ENCODE results near the gene NFE2.
"Not testable (repeated sequence)": the region's sequence is repeated elsewhere in the genome, so short reads cannot be mapped to it uniquely, and the experiment has no call there.

Gene NFE2

DNA sequence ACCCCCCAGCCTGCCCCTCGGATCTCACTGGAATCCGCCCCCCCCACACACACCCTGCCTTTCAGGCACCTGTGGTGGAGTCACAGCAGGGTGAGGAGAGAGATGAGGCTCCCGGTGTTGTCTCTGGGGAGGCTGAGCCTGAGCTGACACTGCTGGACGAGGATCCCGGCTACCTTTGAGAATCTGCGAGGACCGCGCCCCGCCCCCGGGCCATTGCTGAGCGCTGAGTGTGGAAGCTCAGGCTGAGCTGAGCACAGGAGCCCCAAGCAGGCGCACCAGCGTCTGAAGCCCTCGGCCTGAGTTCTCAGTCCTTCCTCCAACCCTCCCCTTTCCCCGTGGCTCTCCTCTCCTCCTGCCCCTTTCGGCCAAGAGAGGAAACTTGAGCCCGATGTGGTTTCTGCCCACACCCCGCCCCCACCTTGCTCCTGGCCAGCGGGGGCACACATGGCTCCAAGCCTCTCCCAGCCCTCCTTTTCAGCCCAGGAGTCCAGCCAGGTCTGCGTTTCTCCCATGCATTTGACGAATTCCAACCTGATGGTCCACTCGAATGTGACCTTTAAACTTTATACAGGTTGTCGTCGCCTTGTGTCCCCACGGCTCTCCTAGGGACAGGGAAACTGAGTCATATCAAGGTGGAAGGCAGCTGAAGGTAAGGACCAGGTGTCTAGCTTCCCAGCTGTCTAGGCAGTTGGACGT, at the start of gene NFE2:
Gene NFE2 (minus strand): TSS at position 284 of the 696 bp plus-strand sequence. CDS start 5,767 bp downstream, outside the sequence.
- DNase-seq (ENCODE audit: low read depth in 2 of 3, low spot score in 2 of 3): no peak

DNA sequence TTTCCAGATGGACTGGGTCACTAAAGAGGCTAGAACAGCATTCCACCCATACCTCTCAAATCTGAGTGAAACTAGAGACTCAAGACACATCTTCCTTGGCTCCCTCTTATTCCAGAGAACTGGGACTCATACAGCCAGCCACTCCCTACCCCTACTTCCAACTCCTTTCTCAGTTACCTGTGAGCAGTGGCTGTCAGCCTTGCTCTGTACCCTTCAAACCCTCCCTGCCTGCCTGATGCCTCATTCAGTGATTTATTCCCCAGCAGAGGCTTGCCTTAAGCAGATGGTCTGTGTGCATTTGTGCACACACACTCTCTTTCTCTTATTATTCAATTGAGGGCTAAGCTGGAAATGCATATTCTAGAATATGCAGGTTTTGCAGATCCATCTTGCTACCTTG, 48.9 kb upstream of the NFE2 start:
- no peak for DNase-seq (ENCODE audit: low read depth in 2 of 3, low spot score in 2 of 3)

DNA sequence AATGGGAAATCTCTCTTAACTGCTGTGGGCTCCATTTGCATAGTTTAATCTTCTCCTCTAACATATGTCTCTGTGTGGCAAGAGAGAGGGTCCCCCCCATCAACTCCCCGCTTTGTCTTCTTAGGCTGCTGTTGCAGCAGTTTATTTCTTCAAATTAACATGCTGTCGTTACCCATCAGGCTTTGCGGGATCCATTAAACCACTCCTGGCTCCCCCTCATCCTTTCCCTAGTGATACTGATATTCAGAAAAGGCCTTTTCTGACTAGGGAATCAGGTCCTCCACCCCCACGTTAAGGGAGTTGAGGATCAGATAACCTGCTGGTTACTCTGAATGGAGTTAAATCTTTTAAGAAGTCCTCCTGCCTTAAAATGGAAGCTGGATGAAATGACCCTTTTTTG, 48.2 kb upstream of the NFE2 start:
- DNase-seq (ENCODE audit: low read depth in 2 of 3, low spot score in 2 of 3): no peak

DNA sequence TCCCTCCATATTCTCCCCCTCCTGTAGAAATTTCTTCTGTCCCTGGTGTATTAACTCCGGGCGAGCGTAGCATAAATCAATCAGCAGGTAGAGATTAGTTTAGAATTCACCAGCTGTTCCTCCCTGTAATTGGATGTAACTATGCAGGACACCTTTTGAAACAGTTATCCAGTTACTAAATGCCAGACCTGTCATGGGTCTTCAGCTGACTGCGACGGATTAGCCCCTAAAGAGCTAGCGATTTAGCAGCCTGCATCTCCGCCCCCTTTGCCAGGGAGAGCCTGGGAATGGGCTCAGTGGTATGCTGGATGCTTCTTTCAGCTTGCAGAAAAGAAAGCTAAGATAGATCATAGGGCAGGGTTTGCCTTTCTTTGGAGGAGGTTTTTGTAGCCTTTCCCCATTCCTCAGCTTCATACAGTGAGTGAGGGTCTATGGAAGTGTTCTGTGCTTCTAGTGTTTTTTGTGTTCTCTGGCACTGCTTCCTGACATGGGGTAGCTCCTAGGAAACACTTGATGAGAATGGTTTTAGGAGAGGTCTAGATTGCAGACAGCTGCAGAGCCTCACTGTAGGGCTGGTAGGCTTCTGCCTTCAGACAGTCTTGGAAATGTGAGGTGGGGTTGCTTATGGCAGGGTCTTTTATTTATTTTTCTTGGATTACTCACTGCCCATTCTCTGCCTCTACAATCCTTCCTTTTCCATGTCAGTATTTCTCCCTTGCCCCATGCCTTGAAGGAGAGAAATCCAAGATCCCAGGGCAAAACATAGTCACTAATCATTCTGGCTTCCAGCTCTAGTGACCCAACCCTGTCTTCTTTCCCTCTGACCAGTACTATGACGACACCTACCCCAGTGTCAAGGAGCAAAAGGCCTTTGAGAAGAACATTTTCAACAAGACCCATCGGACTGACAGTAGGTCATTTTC, 40.8 kb upstream of the NFE2 start:
- no peak for DNase-seq (ENCODE audit: low read depth in 2 of 3, low spot score in 2 of 3)

DNA sequence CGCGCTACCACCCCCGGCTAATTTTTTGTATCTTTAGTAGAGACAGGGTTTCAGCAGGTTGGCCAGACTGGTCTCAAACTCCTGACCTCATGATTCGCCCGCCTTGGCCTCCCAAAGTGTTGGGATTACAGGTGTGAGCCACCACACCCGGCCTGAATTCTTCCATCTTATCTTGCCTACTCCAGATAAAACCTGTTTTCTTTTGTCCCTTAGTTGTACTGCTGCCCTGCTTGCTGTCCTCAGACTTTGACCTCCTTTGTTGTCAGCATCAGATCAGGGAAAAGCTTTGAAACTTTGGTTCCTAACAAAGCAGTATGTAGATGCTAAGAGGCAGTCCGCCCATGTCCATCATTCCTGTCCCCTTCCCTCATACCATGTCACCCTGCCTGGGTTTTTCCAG, 40.0 kb upstream of the NFE2 start:
- DNase-seq (ENCODE audit: low read depth in 2 of 3, low spot score in 2 of 3): no peak

DNA sequence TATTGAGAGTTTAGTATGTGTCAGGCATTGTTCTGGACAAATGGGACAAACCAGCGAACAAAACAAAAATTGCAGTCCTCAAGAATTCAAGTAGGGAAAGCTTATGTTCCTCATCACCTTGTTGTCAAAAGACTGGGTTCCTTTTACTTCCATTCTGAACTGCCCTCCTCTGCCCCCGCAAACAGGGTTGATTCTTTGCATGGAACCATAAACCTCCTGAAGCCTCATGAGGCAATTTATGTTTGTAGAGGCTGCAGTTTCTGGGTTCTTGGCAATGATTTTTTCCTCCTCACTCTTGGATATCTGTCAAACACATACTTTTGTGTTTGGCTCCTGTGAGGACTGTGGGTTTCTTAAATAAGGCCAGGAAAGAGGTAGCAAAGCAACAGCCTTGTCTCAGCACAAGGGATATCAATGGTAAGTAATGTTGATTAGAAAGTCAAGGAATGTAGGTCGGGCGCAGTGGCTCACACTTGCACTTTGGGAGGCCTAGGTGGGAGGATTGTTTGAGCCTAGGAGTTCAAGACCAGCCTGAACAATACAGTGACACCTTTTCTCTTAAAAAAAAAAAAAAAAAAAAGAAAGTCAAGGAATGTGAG, 38.0 kb upstream of the NFE2 start:
- no peak for DNase-seq (ENCODE audit: low read depth in 2 of 3, low spot score in 2 of 3)

DNA sequence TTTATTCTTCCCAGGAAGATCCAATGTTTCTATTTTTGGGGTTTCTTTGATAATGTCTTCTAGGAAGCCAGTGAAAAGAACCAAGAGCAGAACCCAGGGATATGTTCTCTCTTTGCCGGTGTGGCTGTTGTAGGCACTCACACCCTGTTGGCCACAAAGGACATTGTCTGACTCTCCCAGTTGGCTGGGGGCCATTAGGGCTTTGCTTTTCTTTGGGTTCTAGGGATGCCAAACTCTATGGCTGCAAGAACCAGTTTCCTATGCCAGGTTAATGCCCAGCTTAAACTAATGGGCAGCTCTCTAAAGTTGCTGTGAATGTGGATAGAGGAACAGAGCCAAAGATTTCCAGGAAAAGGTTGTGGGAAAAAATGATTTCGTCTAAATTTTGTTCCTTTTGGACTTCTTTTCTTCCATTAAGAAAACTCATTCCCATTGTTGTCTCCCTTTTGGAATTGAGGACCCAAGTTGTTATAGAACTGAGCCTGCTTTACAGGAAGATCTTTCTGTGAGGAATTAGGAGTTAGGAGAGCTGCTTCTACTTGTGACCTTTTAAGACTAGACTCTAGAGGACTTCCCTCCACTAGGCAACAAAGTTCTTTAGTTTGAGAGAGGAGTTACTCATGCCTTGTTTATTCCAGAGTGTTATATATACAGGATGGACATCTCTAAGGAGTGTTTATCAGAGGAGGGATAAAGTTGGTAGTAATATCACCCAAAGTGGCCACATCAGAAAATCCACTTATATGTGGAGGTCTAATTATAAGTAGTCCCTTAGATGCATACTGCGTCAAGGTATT, 37.2 kb upstream of the NFE2 start:
- no peak for DNase-seq (ENCODE audit: low read depth in 2 of 3, low spot score in 2 of 3)

DNA sequence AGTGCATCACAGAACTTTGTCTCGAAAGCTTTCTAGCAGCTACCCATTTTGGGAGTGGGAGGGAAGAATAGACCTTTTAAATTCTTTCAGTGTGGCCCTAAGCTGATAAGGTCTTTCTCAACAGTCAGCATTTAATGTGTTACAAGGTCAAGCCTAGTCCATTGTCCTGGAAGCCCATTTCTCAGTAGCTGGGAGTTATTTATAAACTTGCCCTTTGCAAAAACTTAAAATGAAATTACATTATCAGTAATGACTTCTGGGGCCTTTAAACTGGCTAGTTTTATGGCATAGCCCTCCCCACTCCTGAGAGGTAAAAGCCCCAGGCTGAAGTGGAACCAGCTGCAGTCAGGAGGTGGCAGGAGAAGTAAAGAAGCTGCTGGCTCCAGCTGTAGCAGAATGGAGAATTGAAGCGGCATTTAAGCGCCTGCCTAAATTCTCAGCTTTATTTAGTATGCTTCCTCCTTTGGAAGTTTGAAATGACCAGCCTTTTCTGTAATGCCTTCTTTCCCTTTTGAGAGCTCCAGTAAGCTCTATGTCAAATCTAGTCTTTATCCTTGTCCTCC, 36.5 kb upstream of the NFE2 start:
- DNase-seq (ENCODE audit: low read depth in 2 of 3, low spot score in 2 of 3): no peak

DNA sequence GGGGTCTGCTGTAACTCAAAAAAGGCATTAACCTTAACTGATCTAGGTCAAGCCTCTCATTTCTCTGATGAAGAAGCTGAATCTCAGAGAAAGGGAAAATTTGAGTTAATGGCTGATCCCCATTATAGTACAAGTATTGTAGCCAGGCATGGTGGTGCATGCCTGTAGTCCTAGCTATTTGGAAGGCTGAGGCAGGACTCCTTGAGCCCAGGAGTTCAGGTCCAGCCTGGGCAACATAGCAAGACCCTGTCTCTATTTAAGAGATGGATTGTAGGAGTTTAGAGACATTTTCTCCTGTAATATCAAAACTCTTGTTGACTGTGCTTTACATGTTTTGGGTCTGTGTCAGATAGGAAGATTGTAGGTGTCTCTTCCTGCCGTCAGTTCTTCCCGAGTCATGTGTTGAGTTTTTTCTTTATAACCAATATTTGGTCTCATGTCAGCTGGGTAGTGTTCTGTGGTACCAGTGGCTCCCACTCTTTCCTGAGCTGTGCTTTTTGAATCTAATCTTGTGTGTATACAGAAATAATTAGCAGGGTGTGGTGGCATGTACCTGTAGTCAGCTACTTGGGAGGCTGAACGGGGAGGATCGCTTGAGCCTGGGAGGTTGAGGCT, 32.7 kb upstream of the NFE2 start:
- DNase-seq (ENCODE audit: low read depth in 2 of 3, low spot score in 2 of 3): no peak

DNA sequence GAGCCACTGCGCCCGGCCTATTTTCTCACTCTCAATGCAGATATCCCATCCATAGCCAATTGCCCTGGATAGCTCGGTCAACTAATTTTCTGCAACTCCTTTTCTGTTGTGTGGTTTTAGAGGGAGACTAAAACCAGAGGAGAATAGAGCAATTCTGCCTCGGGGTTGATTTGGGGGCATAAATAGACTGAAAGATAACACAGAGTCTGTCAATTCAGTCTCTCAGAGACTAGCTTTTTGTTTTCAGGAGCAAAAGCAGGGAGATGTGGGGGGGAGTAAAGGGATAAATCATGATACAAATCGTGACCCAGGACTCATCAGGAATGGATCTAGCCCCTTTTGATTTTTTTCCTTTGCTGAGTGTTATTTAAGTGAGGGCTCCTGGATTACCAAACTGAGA, 30.6 kb upstream of the NFE2 start:
- DNase-seq (ENCODE audit: low read depth in 2 of 3, low spot score in 2 of 3): no peak

DNA sequence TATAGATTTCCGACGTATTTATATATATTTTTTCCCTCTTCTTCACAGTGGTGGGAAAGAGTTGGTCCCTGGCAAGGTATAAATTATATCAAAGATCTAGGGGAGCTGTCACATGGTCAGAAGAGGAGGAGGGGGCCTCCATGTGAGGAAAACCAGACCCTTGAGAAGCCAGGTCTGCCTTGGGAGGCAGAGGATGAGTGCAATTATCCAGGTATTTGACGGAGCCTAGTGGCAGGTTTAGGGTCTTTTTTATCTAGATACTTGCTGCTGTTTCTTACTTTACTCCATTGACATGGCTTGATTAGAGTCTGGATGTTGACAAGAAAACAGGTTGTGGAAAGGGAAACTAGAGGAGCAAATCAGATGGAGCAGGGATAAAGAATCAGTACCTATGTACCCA, 29.6 kb upstream of the NFE2 start:
- no peak for DNase-seq (ENCODE audit: low read depth in 2 of 3, low spot score in 2 of 3)

DNA sequence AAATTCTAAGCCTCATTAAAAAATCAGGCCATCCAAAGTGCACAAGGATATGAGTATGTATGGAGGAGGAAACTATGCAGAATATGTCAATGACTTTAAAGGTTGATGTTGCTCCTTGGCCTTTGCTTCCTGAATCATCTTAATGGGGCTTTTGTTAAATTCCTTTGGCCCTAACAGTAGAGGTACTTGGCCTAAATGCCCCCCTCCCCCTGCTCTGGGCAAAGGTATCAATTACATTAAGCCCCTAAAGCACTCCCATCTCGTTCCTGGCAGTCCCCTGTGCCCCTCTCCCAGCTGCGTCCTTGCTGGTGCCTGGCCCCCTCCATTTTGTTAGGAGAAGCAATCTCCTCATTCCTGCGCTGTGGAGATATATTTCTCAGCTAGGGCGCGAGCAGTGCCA, 28.9 kb upstream of the NFE2 start:
- DNase-seq (ENCODE audit: low read depth in 2 of 3, low spot score in 2 of 3): no peak

DNA sequence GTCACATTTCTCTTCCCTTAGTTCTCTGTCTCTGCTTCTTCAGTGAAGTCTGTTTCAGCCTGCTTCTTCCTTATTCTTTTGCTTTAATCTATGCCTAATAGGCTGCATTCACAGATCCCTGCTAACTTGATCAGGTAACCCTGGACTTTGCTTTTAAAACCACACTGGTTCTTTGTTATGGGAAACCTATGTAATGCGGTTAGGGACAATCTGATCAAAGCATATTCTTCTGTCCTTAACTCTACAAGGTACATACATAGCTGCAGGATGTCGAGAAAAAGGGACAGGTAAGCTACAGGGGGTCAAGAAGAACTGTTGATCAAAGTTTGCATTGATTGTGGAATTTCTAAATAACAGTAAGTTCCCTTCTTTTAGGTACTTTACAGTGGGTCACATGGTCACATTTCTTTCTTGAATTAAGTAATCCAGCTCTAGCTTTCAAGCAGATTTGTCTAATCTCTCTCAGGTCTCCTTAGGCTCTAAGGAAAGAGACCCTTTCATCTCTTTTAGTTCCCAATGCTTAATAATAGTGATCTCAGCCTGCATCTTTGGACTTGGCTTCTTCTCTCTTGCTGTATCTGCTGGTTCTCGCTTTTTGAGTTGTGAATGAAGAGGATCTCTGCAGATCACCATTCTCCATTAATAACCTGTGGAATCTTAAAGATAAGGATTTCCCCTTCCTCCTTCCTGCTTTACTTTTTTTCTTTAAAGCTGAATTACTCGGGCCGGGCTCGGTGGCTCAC, 28.0 kb upstream of the NFE2 start:
- DNase-seq (ENCODE audit: low read depth in 2 of 3, low spot score in 2 of 3): no peak

DNA sequence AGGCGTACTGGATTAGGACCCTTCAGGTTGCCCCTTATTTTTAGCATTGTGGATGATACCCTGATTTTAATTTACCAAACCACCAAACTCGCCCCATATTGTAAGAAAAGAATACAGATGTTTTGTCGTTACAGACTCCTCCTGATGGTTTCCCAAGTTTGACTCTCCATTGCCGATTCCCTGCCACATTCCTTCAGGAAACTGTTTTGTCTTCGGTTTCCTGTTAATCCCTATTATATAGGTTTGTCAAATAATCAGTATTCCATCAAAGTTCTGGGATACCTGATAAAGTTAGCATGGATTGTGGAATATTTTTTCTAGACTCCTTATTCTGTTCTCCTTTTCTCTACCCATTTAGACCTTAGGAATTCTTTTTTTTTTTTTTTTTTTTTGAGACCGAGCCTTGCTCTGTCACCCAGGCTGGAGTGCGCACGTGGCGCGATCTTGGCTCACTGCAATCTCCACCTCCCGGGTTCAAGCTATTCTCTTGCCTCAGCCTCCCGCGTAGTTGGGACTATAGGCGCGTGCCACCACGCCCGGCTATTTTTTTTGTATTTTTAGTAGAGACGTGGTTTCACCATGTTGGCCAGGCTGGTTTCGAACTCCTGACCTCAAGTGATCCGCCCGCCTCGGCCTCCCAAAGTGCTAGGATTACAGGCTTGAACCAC, 24.8 kb upstream of the NFE2 start:
- not testable (repeated sequence) for DNase-seq (ENCODE audit: low read depth in 2 of 3, low spot score in 2 of 3)

DNA sequence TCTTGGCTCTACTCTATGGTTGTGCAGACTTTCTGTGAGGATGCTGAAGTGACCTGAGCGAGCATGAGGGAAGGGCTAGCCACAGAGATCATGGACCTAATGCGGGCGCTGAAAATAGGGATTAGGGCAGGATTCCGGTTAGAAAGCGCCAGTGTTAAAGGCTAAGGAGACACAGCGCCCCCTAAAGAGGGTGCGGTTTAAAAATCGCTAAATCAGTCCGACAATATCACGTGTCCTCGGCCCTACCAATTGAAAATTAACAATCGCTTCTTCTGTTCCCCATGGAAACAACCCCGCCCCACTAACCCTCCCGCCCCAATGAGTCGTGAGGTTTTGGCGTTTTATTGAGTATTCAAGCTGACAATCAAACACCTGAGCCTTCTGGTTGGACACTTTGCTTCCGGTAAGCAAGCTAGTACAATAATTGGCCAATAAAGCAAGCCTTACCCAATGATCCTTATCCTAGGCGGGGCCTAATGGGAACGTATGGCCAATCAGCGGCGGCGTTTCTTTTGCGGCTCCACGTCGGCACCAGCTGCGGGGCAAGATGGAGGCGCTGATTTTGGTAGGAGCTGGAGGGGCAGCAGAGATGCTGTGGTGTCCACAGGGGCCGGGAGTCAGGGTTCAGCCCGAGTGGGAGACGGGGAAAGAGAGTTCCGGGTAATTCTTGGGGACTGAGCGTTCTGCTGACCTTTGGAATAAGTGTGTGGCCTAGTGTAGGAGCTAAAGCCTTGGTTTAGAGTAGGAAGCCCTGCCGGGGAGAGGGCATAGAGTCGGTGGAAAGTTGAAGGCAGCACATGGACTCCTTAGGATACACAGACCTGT, 24.0 kb upstream of the NFE2 start, which contains the start of gene COPZ1:
Gene COPZ1 (plus strand): TSS at position 515 of the 825 bp plus-strand sequence. CDS start 33 bp downstream, at position 548.
- peak; percentile 74 to 81 (median 78) for DNase-seq (ENCODE audit: low read depth in 2 of 3, low spot score in 2 of 3)

DNA sequence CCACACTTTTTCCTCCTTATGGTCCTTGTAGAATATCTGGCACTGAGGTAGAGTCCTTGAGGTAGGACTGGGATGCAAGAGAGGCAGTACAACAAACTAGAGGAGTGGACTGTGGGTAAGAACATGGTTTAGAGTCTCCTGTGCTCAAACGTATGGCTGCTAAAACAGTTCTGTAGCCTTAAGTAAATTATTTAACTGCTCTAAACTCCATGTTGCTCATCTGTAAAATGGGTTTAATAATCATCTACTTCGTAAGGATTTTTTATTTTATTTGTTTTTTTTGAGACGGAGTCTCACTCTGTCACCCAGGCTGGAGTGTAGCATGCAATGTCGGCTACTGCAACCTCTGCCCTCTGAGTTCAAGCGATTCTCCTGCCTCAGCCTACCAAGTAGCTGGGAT, 20.5 kb upstream of the NFE2 start:
- DNase-seq (ENCODE audit: low read depth in 2 of 3, low spot score in 2 of 3): no peak

DNA sequence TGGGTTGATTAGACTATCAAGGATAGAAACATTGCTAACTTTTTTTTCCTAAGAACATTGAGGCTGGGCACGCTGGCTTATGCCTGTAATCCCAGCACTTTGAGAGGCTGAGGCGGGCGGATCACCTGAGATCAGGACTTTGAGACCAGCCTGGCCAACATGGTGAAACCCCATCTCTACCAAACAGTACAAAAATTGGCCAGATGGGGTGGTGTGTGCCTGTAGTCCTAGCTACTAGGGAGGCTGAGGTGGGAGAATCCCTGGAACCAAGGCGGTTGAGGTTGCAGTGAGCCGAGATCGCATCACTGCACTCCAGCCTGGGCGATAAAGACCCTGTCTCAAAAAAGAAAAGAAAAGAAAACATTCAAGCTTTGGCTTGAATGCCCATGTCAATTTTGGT, 11.5 kb upstream of the NFE2 start:
- DNase-seq (ENCODE audit: low read depth in 2 of 3, low spot score in 2 of 3): not testable (repeated sequence)

DNA sequence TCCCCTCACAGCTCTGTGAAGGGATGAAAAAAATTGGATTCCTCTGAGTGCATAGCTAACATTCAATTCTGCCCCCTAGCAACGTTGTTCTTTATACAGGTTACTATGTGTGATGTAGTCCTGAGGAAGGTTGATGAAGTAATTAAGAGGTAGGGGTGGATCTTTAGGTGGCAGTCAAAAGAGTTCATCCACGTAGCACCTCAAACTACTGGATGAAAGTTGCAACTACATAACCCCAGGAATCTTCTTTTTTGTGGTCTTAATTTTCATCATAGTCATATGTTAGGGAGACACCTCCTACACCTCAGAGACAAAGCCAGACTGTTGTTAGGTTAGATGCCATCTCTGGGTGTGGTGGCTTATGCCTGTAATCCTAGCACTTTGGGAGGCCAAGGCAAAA, 10.2 kb upstream of the NFE2 start:
- DNase-seq (ENCODE audit: low read depth in 2 of 3, low spot score in 2 of 3): no peak
